HG02970 (cell line): ENCODE data around the gene COL4A1.

Source experiments
- ATAC-seq: cut with Tn5 transposase; IDR thresholded peaks from one replicate; pipeline ENCODE4 v1.9.1; 2021; ENCODE audit warnings: mild to moderate bottlenecking, moderate library complexity, moderate number of reproducible peaks; ENCODE audit not compliant: unreplicated experiment, low FRiP score

Gene COL4A1

GRCh38 chr13:110297766-110298504 is 9.0 kb downstream of the COL4A1 start:
- no peak for ATAC-seq

- ATAC-seq, result no peak
Observed at GRCh38 chr13:110297011-110297410, 9.9 kb downstream of the COL4A1 start.

- no peak for ATAC-seq
Observed at GRCh38 chr13:110294622-110295021, 12.3 kb downstream of the COL4A1 start.

- no peak for ATAC-seq
Observed at GRCh38 chr13:110294146-110294545, 12.8 kb downstream of the COL4A1 start.

GRCh38 chr13:110293649-110294048 is 13.3 kb downstream of the COL4A1 start:
- no peak for ATAC-seq

- ATAC-seq, result no peak
Observed at GRCh38 chr13:110293037-110293436, 13.9 kb downstream of the COL4A1 start.

GRCh38 chr13:110291286-110291685 is 15.7 kb downstream of the COL4A1 start:
- no peak for ATAC-seq

GRCh38 chr13:110290826-110291225 is 16.1 kb downstream of the COL4A1 start:
- no peak for ATAC-seq

- no peak for ATAC-seq
Observed at GRCh38 chr13:110290153-110290552, 16.8 kb downstream of the COL4A1 start.

- no peak for ATAC-seq
Observed at GRCh38 chr13:110289661-110290060, 17.3 kb downstream of the COL4A1 start.

GRCh38 chr13:110289174-110289573 is 17.8 kb downstream of the COL4A1 start:
- ATAC-seq, result no peak

- ATAC-seq, result no peak
Observed at GRCh38 chr13:110286833-110287819, 19.8 kb downstream of the COL4A1 start.

- no peak for ATAC-seq
Observed at GRCh38 chr13:110285991-110286832, 20.7 kb downstream of the COL4A1 start.

GRCh38 chr13:110284779-110285484 is 22.0 kb downstream of the COL4A1 start:
- no peak for ATAC-seq

GRCh38 chr13:110283736-110284517 is 23.0 kb downstream of the COL4A1 start:
- no peak for ATAC-seq

GRCh38 chr13:110282316-110282841 is 24.6 kb downstream of the COL4A1 start:
- ATAC-seq, result no peak

GRCh38 chr13:110281736-110282135 is 25.2 kb downstream of the COL4A1 start:
- ATAC-seq, result no peak

- ATAC-seq, result no peak
Observed at GRCh38 chr13:110280985-110281688, 25.8 kb downstream of the COL4A1 start.
